ENCODE measurements around the gene ABLIM1.

Gene ABLIM1

GRCh38 chr10:114581071-114581470 lies 77.0 kb downstream of the ABLIM1 start:
- no peak for DNase-seq (ENCODE audit: extremely low spot score)
- CTCF ChIA-PET, result no interaction called here
- POLR2A ChIA-PET, result no interaction called here
- TF ChIP-seq SP1 (IDR thresholded peaks at IDR 0.05) (no peak), CTBP1 (IDR thresholded peaks at IDR 0.05; ENCODE audit: borderline replicate concordance) (no peak), ARNT (IDR thresholded peaks at IDR 0.05) (no peak), L3MBTL2 (conservative IDR thresholded peaks at IDR 0.05) (no peak), TARDBP (IDR thresholded peaks at IDR 0.05) (no peak), PKNOX1 (IDR thresholded peaks at IDR 0.05) (no peak), LEF1 (IDR thresholded peaks at IDR 0.05; ENCODE audit: borderline replicate concordance) (no peak), HDGF (IDR thresholded peaks at IDR 0.05; ENCODE audit: borderline replicate concordance) (no peak), FOXA1 (IDR thresholded peaks at IDR 0.05) (no peak), NFRKB (IDR thresholded peaks at IDR 0.05) (no peak)

- TF ChIP-seq FOXA1 (IDR thresholded peaks at IDR 0.05) (no peak), NFRKB (IDR thresholded peaks at IDR 0.05) (no peak), TARDBP (IDR thresholded peaks at IDR 0.05) (no peak), FOXM1 (IDR thresholded peaks at IDR 0.05; ENCODE audit: borderline replicate concordance) (no peak), ARNT (IDR thresholded peaks at IDR 0.05) (no peak), FOXK2 (IDR thresholded peaks at IDR 0.05) (no peak), BHLHE40 (IDR thresholded peaks at IDR 0.05; ENCODE audit: borderline replicate concordance) (no peak), ELF4 (IDR thresholded peaks at IDR 0.05) (no peak), SP1 (IDR thresholded peaks at IDR 0.05) (no peak), CTBP1 (IDR thresholded peaks at IDR 0.05; ENCODE audit: borderline replicate concordance) (no peak), ZNF384 (IDR thresholded peaks at IDR 0.05) (no peak), PKNOX1 (IDR thresholded peaks at IDR 0.05) (no peak)
- DNase-seq (ENCODE audit: extremely low spot score), result no peak
- ChIA-PET CTCF (no interaction called here), POLR2A (no interaction called here)
Observed at GRCh38 chr10:114577133-114577532, 80.9 kb downstream of the ABLIM1 start.

GRCh38 chr10:114576716-114577115 lies 81.4 kb downstream of the ABLIM1 start:
- POLR2A ChIA-PET, result no interaction called here
- TF ChIP-seq ARNT (IDR thresholded peaks at IDR 0.05), result no peak
- no peak for TF ChIP-seq PKNOX1 (IDR thresholded peaks at IDR 0.05)
- TF ChIP-seq CTBP1 (IDR thresholded peaks at IDR 0.05; ENCODE audit: borderline replicate concordance), result no peak
- TF ChIP-seq FOXA1 (IDR thresholded peaks at IDR 0.05), result no peak
- TF ChIP-seq FOXM1 (IDR thresholded peaks at IDR 0.05; ENCODE audit: borderline replicate concordance), result no peak
- TF ChIP-seq HDGF (IDR thresholded peaks at IDR 0.05; ENCODE audit: borderline replicate concordance), result no peak
- no peak for TF ChIP-seq L3MBTL2 (conservative IDR thresholded peaks at IDR 0.05)
- no peak for TF ChIP-seq NFRKB (IDR thresholded peaks at IDR 0.05)
- no peak for TF ChIP-seq FOXK2 (IDR thresholded peaks at IDR 0.05)
- no peak for TF ChIP-seq ZNF384 (IDR thresholded peaks at IDR 0.05)
- TF ChIP-seq BHLHE40 (IDR thresholded peaks at IDR 0.05; ENCODE audit: borderline replicate concordance), result no peak
- no peak for TF ChIP-seq SP1 (IDR thresholded peaks at IDR 0.05)
- no peak for TF ChIP-seq LEF1 (IDR thresholded peaks at IDR 0.05; ENCODE audit: borderline replicate concordance)
- TF ChIP-seq SUZ12 (IDR thresholded peaks at IDR 0.05), result no peak
- no peak for TF ChIP-seq TARDBP (IDR thresholded peaks at IDR 0.05)
- TF ChIP-seq ELF4 (IDR thresholded peaks at IDR 0.05), result no peak
- DNase-seq (ENCODE audit: extremely low spot score), result no peak
- CTCF ChIA-PET, result no interaction called here

GRCh38 chr10:114576132-114576487 lies 82.0 kb downstream of the ABLIM1 start:
- POLR2A ChIA-PET, result no interaction called here
- no peak for DNase-seq (ENCODE audit: extremely low spot score)
- CTCF ChIA-PET, result no interaction called here
- TF ChIP-seq L3MBTL2 (conservative IDR thresholded peaks at IDR 0.05) (no peak), FOXA1 (IDR thresholded peaks at IDR 0.05) (no peak), BHLHE40 (IDR thresholded peaks at IDR 0.05; ENCODE audit: borderline replicate concordance) (no peak), ELF4 (IDR thresholded peaks at IDR 0.05) (no peak), ZNF384 (IDR thresholded peaks at IDR 0.05) (no peak), LEF1 (IDR thresholded peaks at IDR 0.05; ENCODE audit: borderline replicate concordance) (no peak), NFRKB (IDR thresholded peaks at IDR 0.05) (no peak), FOXK2 (IDR thresholded peaks at IDR 0.05) (no peak), ARNT (IDR thresholded peaks at IDR 0.05) (no peak), TARDBP (IDR thresholded peaks at IDR 0.05) (no peak), FOXM1 (IDR thresholded peaks at IDR 0.05; ENCODE audit: borderline replicate concordance) (no peak), HDGF (IDR thresholded peaks at IDR 0.05; ENCODE audit: borderline replicate concordance) (no peak), SP1 (IDR thresholded peaks at IDR 0.05) (no peak), CTBP1 (IDR thresholded peaks at IDR 0.05; ENCODE audit: borderline replicate concordance) (no peak), PKNOX1 (IDR thresholded peaks at IDR 0.05) (no peak), SUZ12 (IDR thresholded peaks at IDR 0.05) (no peak)

GRCh38 chr10:114575417-114576131 lies 82.5 kb downstream of the ABLIM1 start:
- TF ChIP-seq TARDBP (IDR thresholded peaks at IDR 0.05) (no peak), BHLHE40 (IDR thresholded peaks at IDR 0.05; ENCODE audit: borderline replicate concordance) (no peak), SUZ12 (IDR thresholded peaks at IDR 0.05) (no peak), FOXM1 (IDR thresholded peaks at IDR 0.05; ENCODE audit: borderline replicate concordance) (no peak), HDGF (IDR thresholded peaks at IDR 0.05; ENCODE audit: borderline replicate concordance) (no peak)
- no peak for DNase-seq (ENCODE audit: extremely low spot score)
- ChIA-PET POLR2A (no interaction called here), CTCF (no interaction called here)

Data from HEK293T (cell line).